PFSK-1 (cell line): ENCODE data around the gene GPR39.

ENCODE experiments used
- FOXP2 ChIP-seq: optimal IDR thresholded peaks from 2 replicates; pipeline ENCODE3; 2011; ENCODE audit warnings: borderline replicate concordance, control low read depth, inconsistent platforms; ENCODE audit not compliant: insufficient read depth; ENCODE audit errors: extremely low read length, extremely low read depth
- POLR2AphosphoS5 ChIP-seq: IDR thresholded peaks from 2 replicates; pipeline ENCODE4 v1.6.1; 2012; ENCODE audit warnings: low read depth, mild to moderate bottlenecking, control low read depth, low read length, moderate library complexity
- REST ChIP-seq, 2 experiments: IDR thresholded peaks; 2 replicates each; pipeline versions ENCODE4 v1.6.1 to v1.8.0; 2011 to 2012; ENCODE audit warnings: low read depth in 2 of 2, low read length in 2 of 2, control low read depth in 1 of 2, inconsistent platforms in 1 of 2, mild to moderate bottlenecking in 1 of 2, moderate library complexity in 1 of 2; ENCODE audit not compliant: insufficient read depth in 1 of 2
- SIN3A ChIP-seq: IDR thresholded peaks from 2 replicates; pipeline ENCODE4 v1.6.1; 2012; ENCODE audit warnings: mild to moderate bottlenecking, low read length, moderate library complexity, borderline replicate concordance; ENCODE audit not compliant: insufficient read depth
- TAF1 ChIP-seq: IDR thresholded peaks from 2 replicates; pipeline ENCODE4 v1.6.1; 2012; ENCODE audit warnings: low read length, control low read depth, borderline replicate concordance; ENCODE audit not compliant: insufficient read depth

Gene GPR39

GRCh38 chr2:132448331-132448730 lies 31.7 kb downstream of the GPR39 start:
- TF ChIP-seq POLR2AphosphoS5 (no peak), SIN3A (no peak), FOXP2 (no peak), TAF1 (no peak), REST (IDR thresholded peaks at IDR 0.05; ENCODE audit: insufficient read depth in 1 of 2, low read depth in 2 of 2, low read length in 2 of 2) (no peak)

- no peak for TF ChIP-seq SIN3A
- TF ChIP-seq REST (IDR thresholded peaks at IDR 0.05; ENCODE audit: insufficient read depth in 1 of 2, low read depth in 2 of 2, low read length in 2 of 2), result no peak
- TF ChIP-seq FOXP2, result no peak
- no peak for TF ChIP-seq POLR2AphosphoS5
- TF ChIP-seq TAF1, result no peak
Observed at GRCh38 chr2:132448771-132449170, 32.2 kb downstream of the GPR39 start.

GRCh38 chr2:132449868-132450267 lies 33.3 kb downstream of the GPR39 start:
- TF ChIP-seq TAF1, result no peak
- TF ChIP-seq REST (IDR thresholded peaks at IDR 0.05; ENCODE audit: insufficient read depth in 1 of 2, low read depth in 2 of 2, low read length in 2 of 2), result no peak
- TF ChIP-seq FOXP2, result no peak
- no peak for TF ChIP-seq POLR2AphosphoS5
- no peak for TF ChIP-seq SIN3A

- TF ChIP-seq FOXP2 (no peak), TAF1 (no peak), POLR2AphosphoS5 (no peak), REST (IDR thresholded peaks at IDR 0.05; ENCODE audit: insufficient read depth in 1 of 2, low read depth in 2 of 2, low read length in 2 of 2) (no peak), SIN3A (no peak)
Observed at GRCh38 chr2:132460781-132461180, 44.2 kb downstream of the GPR39 start.

- TF ChIP-seq FOXP2 (no peak), POLR2AphosphoS5 (no peak), SIN3A (no peak), TAF1 (no peak), REST (IDR thresholded peaks at IDR 0.05; ENCODE audit: insufficient read depth in 1 of 2, low read depth in 2 of 2, low read length in 2 of 2) (no peak)
Observed at GRCh38 chr2:132462236-132462635, 45.6 kb downstream of the GPR39 start.
